Fibroblast of skin of left quadriceps (primary cell): ENCODE data around the gene UBA1.

Experiments
- DNase-seq, 2 experiments: peaks; one replicate each; pipeline ENCODE4 v3.0.0-alpha.2; 2013; ENCODE audit warnings: low read depth in 2 of 2

Gene UBA1

GRCh38 chrX:47212381-47213293, 19.0 kb downstream of the UBA1 start:
- no peak for DNase-seq

DNA sequence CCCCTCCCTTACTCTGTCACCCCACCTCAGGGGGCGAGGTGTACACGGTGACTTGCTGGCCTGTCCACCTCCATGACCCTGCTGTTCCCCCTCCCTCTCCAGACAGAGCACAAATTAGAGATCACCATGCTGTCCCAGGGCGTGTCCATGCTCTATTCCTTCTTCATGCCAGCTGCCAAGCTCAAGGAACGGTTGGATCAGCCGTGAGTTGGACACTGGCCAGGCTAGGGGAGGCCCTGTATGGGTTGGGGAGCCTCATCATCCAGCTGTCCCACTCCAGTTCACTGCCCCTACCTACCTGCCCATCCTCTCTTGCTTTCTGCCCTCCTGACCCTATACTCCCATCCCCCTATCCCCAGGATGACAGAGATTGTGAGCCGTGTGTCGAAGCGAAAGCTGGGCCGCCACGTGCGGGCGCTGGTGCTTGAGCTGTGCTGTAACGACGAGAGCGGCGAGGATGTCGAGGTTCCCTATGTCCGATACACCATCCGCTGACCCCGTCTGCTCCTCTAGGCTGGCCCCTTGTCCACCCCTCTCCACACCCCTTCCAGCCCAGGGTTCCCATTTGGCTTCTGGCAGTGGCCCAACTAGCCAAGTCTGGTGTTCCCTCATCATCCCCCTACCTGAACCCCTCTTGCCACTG, 20.9 kb downstream of the UBA1 start:
- DNase-seq, result no peak

- DNase-seq, result no peak
Measured at GRCh38 chrX:47215291-47215900, 21.8 kb downstream of the UBA1 start.

DNA sequence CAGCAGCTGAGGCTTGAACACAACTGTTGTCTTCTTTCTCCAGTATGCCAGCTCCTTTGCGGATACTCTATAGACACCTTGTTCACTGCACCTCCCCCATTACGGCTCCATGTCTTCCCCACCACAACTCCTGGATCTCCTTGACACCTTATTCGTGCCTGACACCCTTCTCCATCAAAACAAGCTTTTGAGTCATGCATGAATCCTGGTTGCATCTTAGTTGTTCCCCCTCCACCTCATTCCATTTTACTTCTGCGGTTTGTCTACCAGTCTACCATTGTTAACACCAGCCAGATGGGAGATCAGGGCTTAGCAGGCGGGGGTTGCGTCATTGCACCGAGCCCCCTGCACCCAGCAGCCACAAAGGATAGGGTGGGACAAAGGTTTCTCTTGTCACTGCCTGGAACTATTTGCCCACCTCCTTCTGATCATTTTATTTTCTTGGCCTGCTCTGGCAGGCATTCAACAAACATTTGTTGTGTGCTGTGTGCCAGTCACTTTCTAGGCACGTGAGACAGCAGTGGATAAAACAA, 22.8 kb downstream of the UBA1 start:
- DNase-seq, result no peak

GRCh38 chrX:47217121-47217851, 23.7 kb downstream of the UBA1 start:
- DNase-seq, result peak in 1 of 2 experiments; percentile 18

- DNase-seq, result peak; percentile 97
Measured at GRCh38 chrX:47217852-47218279, 24.2 kb downstream of the UBA1 start.

GRCh38 chrX:47218280-47218919, 24.8 kb downstream of the UBA1 start, which contains the start of gene CDK16:
Gene CDK16 (plus strand): TSS chrX:47218681. CDS start chrX:47223558, 4,877 bp downstream.
- DNase-seq, result peak; percentile 52 to 63

DNA sequence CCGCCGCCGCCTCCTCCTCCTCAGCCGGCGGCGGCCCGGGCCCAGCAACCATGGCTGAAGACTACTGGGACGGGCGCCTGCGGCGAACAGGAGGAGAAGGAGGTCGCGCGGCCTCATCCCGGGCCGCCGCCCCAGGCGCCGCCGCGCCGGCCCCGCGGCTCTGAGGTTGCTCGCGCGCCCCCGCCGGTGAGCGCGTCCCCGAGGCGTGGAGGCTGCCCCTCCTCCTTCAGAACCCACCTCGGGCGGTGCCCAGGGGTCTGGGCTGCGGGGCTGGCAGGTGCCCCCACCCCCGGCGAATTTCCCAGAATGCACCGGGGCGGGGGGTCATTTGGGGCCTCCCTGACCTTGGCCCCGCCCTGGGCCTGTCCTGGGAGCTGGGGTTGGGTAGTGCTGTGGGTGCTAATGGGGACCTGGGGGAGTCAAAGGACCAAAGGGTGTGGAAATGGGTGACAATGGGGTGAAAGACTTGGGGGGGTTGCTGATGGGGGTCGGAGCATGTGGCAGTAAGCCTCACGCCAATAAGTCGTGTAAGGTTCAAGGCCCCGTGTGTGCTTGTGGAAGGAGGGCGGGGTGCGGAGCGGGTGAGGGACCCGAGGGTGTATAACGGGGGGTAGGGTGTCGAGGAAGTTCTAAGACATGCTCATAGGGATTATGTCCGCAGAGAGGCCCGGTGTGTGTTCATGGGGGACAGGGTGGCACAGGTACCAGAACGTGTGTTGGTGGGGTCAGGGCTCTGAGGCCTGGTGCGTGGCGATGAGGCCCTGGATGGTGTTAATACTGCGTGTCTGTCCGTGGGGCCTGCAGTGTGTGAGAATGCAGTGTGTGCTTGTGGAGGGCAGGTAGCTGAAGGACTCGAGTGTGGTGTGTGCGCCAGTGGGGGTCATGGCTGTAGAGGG, 25.5 kb downstream of the UBA1 start:
- no peak for DNase-seq

DNA sequence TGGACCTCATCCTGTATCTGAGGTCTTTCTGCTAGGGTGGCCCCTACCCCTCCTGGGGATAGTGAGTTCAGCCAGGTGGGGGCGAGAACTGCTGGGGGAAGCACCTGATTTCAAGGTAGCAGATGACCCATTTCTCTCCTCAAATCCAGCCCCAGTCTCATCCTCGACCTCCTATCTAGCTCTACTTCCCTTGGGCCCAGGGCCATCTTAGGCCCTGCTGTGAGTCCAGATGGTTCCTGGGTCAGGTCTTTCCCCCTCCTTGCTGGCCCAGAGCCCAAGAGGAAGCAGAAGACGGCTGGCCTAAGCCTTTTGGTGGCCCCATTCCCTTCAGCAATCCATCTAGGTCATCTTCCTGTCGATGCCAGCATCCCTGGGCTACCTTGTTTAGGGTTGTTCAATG, 28.1 kb downstream of the UBA1 start:
- DNase-seq, result no peak

GRCh38 chrX:47222751-47223350, 29.2 kb downstream of the UBA1 start:
- DNase-seq, result no peak

DNA sequence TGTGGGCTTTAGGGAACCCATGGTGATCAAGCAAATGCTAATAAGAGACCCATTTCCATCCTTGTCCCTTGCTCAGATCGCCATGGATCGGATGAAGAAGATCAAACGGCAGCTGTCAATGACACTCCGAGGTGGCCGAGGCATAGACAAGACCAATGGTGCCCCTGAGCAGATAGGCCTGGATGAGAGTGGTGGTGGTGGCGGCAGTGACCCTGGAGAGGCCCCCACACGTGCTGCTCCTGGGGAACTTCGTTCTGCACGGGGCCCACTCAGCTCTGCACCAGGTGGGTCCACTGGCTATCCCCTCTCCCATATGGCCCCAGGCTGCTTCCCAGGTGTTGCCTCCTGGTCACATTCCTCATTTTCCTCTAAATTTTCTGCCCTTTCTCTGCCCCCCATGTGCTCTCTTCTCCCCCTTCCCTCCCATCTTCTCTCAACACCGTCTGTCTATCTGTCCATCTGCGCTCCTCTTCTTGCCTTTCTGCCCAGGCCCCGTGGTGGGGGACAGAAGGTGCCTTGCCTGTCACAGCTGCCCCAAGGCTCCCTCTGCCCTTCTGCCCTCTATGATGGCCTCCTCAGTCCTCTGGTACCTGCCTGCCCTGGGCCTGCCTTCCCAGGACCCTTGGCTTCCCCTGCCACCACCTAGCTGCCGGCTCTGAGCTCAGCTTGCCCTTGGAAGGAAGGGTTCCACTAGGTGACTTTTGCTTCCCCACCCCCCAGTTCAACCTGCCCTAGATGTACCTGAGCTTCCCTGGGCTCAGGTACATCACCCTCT, 30.0 kb downstream of the UBA1 start:
- no peak for DNase-seq

DNA sequence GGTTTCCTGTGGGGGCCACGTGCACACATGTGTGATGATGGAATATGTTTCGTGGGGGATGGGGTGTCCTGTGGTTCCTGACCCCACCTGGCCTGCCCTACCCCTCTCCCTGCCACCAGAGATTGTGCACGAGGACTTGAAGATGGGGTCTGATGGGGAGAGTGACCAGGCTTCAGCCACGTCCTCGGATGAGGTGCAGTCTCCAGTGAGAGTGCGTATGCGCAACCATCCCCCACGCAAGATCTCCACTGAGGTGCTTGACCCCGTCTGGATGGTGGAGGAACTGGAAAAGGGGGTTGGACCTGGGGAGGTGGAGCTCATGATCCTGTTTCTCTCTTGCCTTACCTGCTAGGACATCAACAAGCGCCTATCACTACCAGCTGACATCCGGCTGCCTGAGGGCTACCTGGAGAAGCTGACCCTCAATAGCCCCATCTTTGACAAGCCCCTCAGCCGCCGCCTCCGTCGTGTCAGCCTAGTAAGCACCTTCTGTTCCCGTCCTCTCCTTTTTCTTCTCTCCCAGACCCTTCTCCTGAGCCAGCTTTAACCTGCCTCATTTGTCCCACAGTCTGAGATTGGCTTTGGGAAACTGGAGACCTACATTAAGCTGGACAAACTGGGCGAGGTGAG, 30.8 kb downstream of the UBA1 start:
- DNase-seq, result no peak

DNA sequence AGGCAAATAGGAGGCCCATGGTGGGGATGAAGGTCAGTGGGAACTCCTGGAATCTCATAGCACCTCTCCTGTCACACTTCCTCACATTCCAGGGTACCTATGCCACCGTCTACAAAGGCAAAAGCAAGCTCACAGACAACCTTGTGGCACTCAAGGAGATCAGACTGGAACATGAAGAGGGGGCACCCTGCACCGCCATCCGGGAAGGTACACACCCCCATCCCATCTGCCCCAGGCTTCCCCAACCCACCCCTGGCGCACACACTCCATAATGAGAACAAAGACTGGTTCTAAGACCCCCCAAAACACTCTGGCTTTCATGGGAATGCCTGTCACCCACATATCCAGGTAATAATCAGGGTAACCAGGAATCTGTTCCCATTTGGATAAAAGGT, 31.3 kb downstream of the UBA1 start:
- no peak for DNase-seq

- DNase-seq, result no peak
Measured at GRCh38 chrX:47226071-47226470, 32.4 kb downstream of the UBA1 start.

DNA sequence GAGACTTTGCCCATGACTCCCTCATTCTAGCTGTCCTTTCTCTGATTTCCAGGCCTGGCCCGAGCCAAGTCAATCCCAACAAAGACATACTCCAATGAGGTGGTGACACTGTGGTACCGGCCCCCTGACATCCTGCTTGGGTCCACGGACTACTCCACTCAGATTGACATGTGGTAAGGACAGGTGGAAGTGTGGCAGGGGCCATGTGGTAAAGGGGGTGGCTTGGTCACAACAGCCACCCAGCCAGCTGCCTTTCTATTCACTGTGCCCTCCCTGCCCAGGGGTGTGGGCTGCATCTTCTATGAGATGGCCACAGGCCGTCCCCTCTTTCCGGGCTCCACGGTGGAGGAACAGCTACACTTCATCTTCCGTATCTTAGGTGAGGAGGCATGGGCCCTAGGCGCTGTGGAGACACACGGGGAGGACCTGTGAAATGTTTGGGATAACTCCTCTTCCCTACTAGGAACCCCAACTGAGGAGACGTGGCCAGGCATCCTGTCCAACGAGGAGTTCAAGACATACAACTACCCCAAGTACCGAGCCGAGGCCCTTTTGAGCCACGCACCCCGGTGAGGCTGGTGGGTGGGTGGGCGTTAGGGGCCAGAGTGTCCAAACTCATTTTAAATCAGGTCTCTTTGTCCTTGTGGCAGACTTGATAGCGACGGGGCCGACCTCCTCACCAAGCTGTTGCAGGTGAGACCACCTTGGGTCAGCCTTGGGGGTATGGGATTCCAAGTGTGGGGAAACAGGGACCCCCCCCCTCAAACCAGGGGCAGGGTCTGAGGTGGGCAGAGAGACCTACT, 33.1 kb downstream of the UBA1 start:
- DNase-seq, result no peak

DNA sequence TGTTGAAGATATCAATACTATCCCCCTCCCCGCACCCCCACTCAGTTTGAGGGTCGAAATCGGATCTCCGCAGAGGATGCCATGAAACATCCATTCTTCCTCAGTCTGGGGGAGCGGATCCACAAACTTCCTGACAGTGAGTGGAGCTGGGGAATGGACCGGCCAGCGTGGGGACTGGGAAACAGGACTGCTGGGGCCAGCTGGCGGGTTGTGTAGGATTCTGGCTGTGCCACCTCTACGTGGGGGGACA, 33.6 kb downstream of the UBA1 start:
- no peak for DNase-seq

GRCh38 chrX:47228550-47229270, 35.1 kb downstream of the UBA1 start:
- DNase-seq, result no peak
